K562 (cell line): ENCODE data around the gene AFF3. TPM values are rescaled to one million over a fixed set of nuclear protein-coding genes. Genes with fewer than 3 reads are reported as not detected.

Experiments
- ATAC-seq: fragments of 200-7000 bp; cut with Tn5 transposase; 3 replicates; pipeline ENCODE4 v1.9.1; 2020; ENCODE audit warnings: moderate library complexity
- BruUV-seq: library from RNA; stranded (reverse); fragments of 400-500 nt; replicated peaks from 2 replicates; lab custom pipeline; 2021; lab: Mats Ljungman, UMichigan
- CTCF ChIA-PET: fragments of 300-600 bp; formaldehyde crosslinking; extraction: SDS; loops from one replicate; lab custom pipeline; 2021; ENCODE audit warnings: low intra/inter-chr PET ratio; lab: Yijun Ruan, JAX
- POLR2A ChIA-PET: fragments of 300-600, 350-650 bp; sonication (Branson Sonifier 250); formaldehyde crosslinking; extraction: SDS; loops from one replicate; lab custom pipeline; 2021; ENCODE audit warnings: antibody characterized with exemption, inconsistent platforms; lab: Yijun Ruan, JAX
- DNase-seq, 4 experiments: peaks; one replicate each; pipeline versions ENCODE4 v3.0.0 to v3.0.0-alpha.2; 2011 to 2018; ENCODE audit warnings: low spot score in 3 of 4, mixed read lengths in 3 of 4; ENCODE audit errors: extremely low read depth in 1 of 4
- FAIRE-seq: peaks from 2 replicates; lab custom pipeline; 2011; peaks lifted over from hg19 to GRCh38; lab: Jason Lieb, UNC
- H2AFZ ChIP-seq: 2 replicates; pipeline ENCODE4 v1.6.0; 2011; ENCODE audit warnings: low read depth, low read length, control low read depth, inconsistent platforms
- H3K27ac ChIP-seq: fragments of 200-600 bp; 3 replicates; pipeline ENCODE4 v1.8.0; 2011; ENCODE audit warnings: low read depth, mild to moderate bottlenecking, control low read depth, inconsistent platforms, low read length, moderate library complexity, mixed read lengths; ENCODE audit errors: extremely low read depth
- H3K27me3 ChIP-seq, 2 experiments: fragments of 300-600 bp in 1 of 2; 2 replicates in 1 of 2; 3 replicates in 1 of 2; pipeline versions ENCODE4 v1.6.0 to v1.8.0; 2011; ENCODE audit warnings: inconsistent platforms in 2 of 2, low read length in 2 of 2, mild to moderate bottlenecking in 1 of 2, mixed read lengths in 1 of 2, moderate library complexity in 1 of 2; ENCODE audit not compliant: control insufficient read depth in 2 of 2, insufficient read depth in 2 of 2
- H3K36me3 ChIP-seq: fragments of 300-600 bp; 3 replicates; pipeline ENCODE4 v1.8.0; 2011; ENCODE audit warnings: mild to moderate bottlenecking, low read length, inconsistent platforms; ENCODE audit not compliant: control insufficient read depth, insufficient read depth
- H3K4me1 ChIP-seq, 2 experiments: fragments of 200-600 bp in 1 of 2; replicated peaks in 1 of 2; 2 replicates in 1 of 2; 3 replicates in 1 of 2; pipeline versions ENCODE4 v1.5.1 to v1.8.0; 2011; ENCODE audit warnings: inconsistent platforms in 2 of 2, low read length in 2 of 2, mild to moderate bottlenecking in 1 of 2, mixed read lengths in 1 of 2, moderate library complexity in 1 of 2; ENCODE audit not compliant: control insufficient read depth in 2 of 2, insufficient read depth in 2 of 2
- H3K4me2 ChIP-seq: 2 replicates; pipeline ENCODE4 v1.6.1; 2011; ENCODE audit warnings: low read length, control low read depth, inconsistent platforms, mixed read lengths; ENCODE audit not compliant: insufficient read depth
- H3K4me3 ChIP-seq: fragments of 200-600 bp; sonication (generic), shearing (Covaris generic); 2 replicates; pipeline ENCODE4 v1.5.1; 2016; ENCODE audit warnings: control low read depth, inconsistent platforms
- H3K79me2 ChIP-seq: fragments of 200-600 bp; 3 replicates; pipeline ENCODE4 v1.8.0; 2011; ENCODE audit warnings: low read length, inconsistent platforms; ENCODE audit not compliant: control insufficient read depth, insufficient read depth
- H3K9ac ChIP-seq, 2 experiments: 2 replicates each; pipeline versions ENCODE4 v1.6.0 to v1.6.1; 2011; ENCODE audit warnings: low read depth in 2 of 2, low read length in 2 of 2, control low read depth in 1 of 2, inconsistent platforms in 1 of 2, mild to moderate bottlenecking in 1 of 2, mixed read lengths in 1 of 2; ENCODE audit not compliant: insufficient read depth in 1 of 2
- H3K9me1 ChIP-seq: one replicate; pipeline ENCODE4 v1.6.0; 2011; ENCODE audit warnings: inconsistent platforms, mild to moderate bottlenecking, low read length, moderate library complexity; ENCODE audit not compliant: control insufficient read depth, insufficient read depth
- H3K9me3 ChIP-seq: replicated peaks from 2 replicates; pipeline ENCODE4 v1.5.1; 2011; ENCODE audit warnings: low read depth, low read length, inconsistent platforms; ENCODE audit not compliant: control insufficient read depth, insufficient read depth
- H4K20me1 ChIP-seq: replicated peaks from 2 replicates; pipeline ENCODE4 v1.6.1; 2011; ENCODE audit warnings: low read length, inconsistent platforms, mixed read lengths; ENCODE audit not compliant: control insufficient read depth, insufficient read depth
- ADNP ChIP-seq: fragments of 200-800 bp; sonication (Bioruptor generic); IDR thresholded peaks from 2 replicates; pipeline ENCODE4 v1.6.1; 2016; ENCODE audit warnings: missing genetic modification characterization, missing compliant biosample characterization
- UBTF ChIP-seq, 2 experiments: IDR thresholded peaks; 2 replicates each; pipeline ENCODE4 v1.6.1; 2012; ENCODE audit warnings: improper control_type of control experiment in 2 of 2, low read depth in 2 of 2, low read length in 2 of 2, borderline replicate concordance in 1 of 2
- VEZF1 ChIP-seq: fragments of 200-800 bp; sonication (Bioruptor generic); IDR thresholded peaks from 2 replicates; pipeline ENCODE4 v1.6.1; 2017; ENCODE audit warnings: missing genetic modification characterization, missing compliant biosample characterization
- ZNF134 ChIP-seq: fragments of 250-450 bp; sonication (Bioruptor Pico); conservative IDR thresholded peaks from 2 replicates; pipeline ENCODE4 v1.4.0; 2020
- ZNF41 ChIP-seq: fragments of 250-450 bp; sonication (Bioruptor Pico); conservative IDR thresholded peaks from 2 replicates; pipeline ENCODE4 v1.4.0; 2020; ENCODE audit warnings: mild to moderate bottlenecking
- WGBS: fragments of 100-300 bp; shearing (Covaris generic); methylation state at CpG from one replicate; pipeline ENCODE4 v1.1.6; 2016; ENCODE audit warnings: low coverage, mixed read lengths; ENCODE audit not compliant: insufficient coverage; ENCODE audit errors: missing lambda C conversion rate; 5-methylcytosine and 5-hydroxymethylcytosine counted together
- in situ Hi-C: fragments of 300-500 bp; cut with MboI; formaldehyde crosslinking; loops from 4 replicates; pipeline ENCODE4 v1.15.0; 2018; ENCODE audit warnings: inconsistent platforms, mixed read lengths
- intact Hi-C: fragments of 100-400 bp; cut with micrococcal nuclease; formaldehyde crosslinking; loops from 2 replicates; pipeline ENCODE4 v1.14.2; 2022
- polyA plus RNA-seq, 8 experiments: library from polyadenylated mRNA; depleted of rRNA in 4 of 8; stranded (reverse) in 5 of 8; unstranded in 3 of 8; fragments of >200 nt; fragmentation: Nextera tagmentation in 2 of 8; fragmentation: Illumina TruSeq in 1 of 8; extraction: Ambion mirVana in 2 of 8; extraction: Trizol in 1 of 8; gene quantifications; 2 replicates each; pipeline versions ENCODE4 v1.2.1 to v1.2.3, GENCODE V29; 2011 to 2014; ENCODE audit warnings: inconsistent platforms in 1 of 8, missing spikeins in 1 of 8
- total RNA-seq, 7 experiments: library from RNA; depleted of rRNA in 6 of 7; stranded (reverse); fragments of >200 nt in 6 of 7; fragmentation: Illumina TruSeq in 2 of 7; extraction: Trizol in 2 of 7; gene quantifications; 2 replicates each; pipeline versions ENCODE4 v1.2.1 to v1.2.3, GENCODE V29; 2011 to 2021; ENCODE audit warnings: low replicate concordance in 1 of 7

Gene AFF3
- total and polyA plus RNA-seq, 9 of the 15 experiments (the other 6 are each of a cell fraction or from before 2014, with no cell fraction given): 0.02 to 0.11 TPM; not detected in 7

- no peak for TF ChIP-seq VEZF1 (CRISPR knock-in tag)
- no peak for TF ChIP-seq UBTF (IDR thresholded peaks at IDR 0.05; ENCODE audit: borderline replicate concordance in 1 of 2, low read depth in 2 of 2, low read length in 2 of 2)
Observed at GRCh38 chr2:99949530-99949929, 192.9 kb downstream of the AFF3 start (continued).

- Histone ChIP-seq H2AFZ (no peak overlapping the region), H3K27ac (no peak overlapping the region), H3K9ac (no peak overlapping the region), H3K9me1 (no peaks in the 10 kb centered on the region), H3K9me3 (no peaks in the 10 kb centered on the region), H3K27me3 (peaks cover 0 to 4% of the 10 kb centered on the region in 2 experiments; a peak in 2 of 5 replicates), H3K36me3 (no peaks in the 10 kb centered on the region), H3K79me2 (no peaks in the 10 kb centered on the region), H3K4me3 (no peak overlapping the region), H4K20me1 (no peaks in the 10 kb centered on the region), H3K4me1 (no peaks in the 10 kb centered on the region), H3K4me2 (no peak overlapping the region)
- CTCF ChIA-PET: interaction anchor here (0.8 kb wide), 1 partner anchor 389 kb away, joined by 3 read pairs; no protein-coding TSS in a partner anchor
- no peak for ATAC-seq
- in situ Hi-C loops: no loop called here
- intact Hi-C loops: no loop called here
- TF ChIP-seq ADNP (no peak), ZNF134 (no peak), ZNF41 (CRISPR knock-in tag) (no peak)
- no peak for DNase-seq
- no TSS peak for BruUV-seq
- WGBS: 3% methylated on average over 5 of the region's 5 CpGs
- no peak for FAIRE-seq
- POLR2A ChIA-PET: interaction anchor here (1.2 kb wide), 1 partner anchor 10 kb away, joined by 5 read pairs; no protein-coding TSS in a partner anchor
Observed at GRCh38 chr2:99948010-99948409, 194.4 kb downstream of the AFF3 start.
